AG08395 (cell line): ENCODE data around the gene GLT8D1.
A peak's percentile ranks its signal among the peaks of the same experiment; 100 is the strongest.
"Not testable (repeated sequence)": the region's sequence is repeated elsewhere in the genome, so short reads cannot be mapped to it uniquely, and the experiment has no call there.

Experiments used
- DNase-seq: peaks from one replicate; pipeline ENCODE4 v3.0.0; 2012; ENCODE audit warnings: mixed read lengths, low spot score

Gene GLT8D1, protein sequence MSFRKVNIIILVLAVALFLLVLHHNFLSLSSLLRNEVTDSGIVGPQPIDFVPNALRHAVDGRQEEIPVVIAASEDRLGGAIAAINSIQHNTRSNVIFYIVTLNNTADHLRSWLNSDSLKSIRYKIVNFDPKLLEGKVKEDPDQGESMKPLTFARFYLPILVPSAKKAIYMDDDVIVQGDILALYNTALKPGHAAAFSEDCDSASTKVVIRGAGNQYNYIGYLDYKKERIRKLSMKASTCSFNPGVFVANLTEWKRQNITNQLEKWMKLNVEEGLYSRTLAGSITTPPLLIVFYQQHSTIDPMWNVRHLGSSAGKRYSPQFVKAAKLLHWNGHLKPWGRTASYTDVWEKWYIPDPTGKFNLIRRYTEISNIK

DNA sequence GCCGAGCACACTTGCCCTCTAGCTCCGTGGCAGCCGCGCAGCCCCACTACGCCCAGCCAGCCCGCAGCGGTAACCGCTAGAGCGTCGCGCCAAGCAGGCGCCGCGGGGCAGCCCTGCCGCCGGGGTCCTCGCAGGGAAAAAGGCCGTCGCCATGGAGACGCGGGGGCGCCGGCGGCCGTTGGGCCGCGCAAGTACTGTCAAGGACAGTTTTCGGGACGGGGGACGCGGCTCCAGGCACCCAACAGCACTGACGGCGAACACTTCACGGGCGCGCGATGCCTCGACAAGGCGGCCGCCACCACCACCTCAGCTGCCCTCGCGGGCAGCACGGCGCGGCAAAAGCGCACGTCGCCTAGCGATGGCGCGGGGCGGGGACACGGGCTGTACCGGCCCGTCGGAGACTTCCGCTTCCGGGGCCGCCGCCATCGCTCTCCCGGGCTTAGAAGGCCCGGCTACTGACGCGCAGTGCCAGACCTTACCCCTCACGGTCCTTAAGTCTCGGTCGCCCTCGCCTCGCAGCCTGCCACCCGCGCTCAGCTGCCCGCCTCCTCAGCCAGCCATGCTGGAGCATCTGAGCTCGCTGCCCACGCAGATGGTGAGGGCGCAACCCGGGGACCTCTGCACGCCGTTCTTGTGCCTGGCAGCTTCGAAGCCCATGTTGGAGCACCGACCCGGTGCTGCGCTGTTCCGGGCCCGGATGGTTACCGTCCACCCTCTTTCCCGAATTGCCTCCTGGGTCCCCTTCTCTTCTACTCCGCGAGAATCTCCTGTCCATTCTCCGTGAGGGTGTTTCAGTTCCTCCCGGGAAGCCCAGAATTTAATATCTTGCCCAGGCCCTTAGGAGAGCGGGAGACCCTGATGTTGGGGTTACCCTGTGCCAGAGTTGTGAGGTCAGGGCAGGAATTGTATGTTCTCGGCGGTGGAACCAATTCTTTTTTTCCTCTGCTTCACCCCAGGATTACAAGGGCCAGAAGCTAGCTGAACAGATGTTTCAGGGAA, at the start of gene GLT8D1, which contains the start of gene SPCS1:
TSS of gene GLT8D1 (minus strand) at position 104 of the 999 bp plus-strand sequence. CDS start 5,331 bp downstream, outside the sequence.
TSS of gene SPCS1 (plus strand) at position 419 of the 999 bp plus-strand sequence. CDS start at position 560, 141 bp downstream.
- DNase-seq: peak; percentile 92

DNA sequence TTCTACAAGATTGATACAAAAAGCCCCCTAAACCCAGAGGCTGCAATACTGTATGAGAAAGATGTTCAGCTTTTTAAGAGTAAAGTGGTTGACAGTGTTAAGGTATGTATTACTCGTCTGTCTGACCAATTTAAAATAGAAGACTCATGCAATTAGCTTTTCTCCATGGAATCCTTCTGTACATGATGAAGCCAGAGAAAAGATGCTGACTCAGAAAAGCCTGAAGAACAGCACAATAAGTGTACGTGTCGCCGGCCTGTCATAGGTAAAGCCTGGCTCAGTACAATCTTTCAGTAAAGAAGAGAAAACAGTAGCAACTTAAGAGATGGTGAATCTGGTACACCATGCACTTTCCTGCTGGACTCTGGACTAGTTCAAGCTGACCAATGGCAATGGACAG, 48.8 kb upstream of the GLT8D1 start:
- DNase-seq: no peak

DNA sequence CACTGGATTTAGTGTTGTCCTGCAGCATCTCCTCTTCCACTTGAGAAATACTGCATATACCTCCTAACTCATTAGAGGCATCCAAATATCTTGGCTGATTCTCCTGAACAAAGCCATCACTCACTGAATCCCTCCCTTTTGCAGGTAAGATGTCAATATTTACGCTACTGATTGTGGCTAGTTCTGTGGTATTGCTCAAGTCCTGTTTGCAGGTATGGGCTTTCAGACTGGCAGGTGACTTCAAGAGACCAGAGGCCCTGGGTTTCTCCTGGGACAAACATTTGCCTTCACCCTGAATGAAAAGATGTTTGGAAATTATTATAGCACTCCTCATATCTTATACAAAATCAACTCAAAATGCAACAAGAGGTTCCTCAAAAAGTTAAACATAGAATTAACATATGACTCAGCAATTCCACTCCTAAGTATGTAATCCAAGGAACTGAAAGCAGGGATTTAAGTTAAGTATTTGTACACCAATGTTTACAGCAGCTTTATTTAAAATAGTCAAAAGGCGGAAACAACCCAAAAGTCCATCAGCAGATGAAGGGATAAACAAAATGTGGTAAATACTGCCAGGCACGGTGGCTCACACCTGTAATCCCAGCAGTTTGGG, 46.6 kb upstream of the GLT8D1 start:
- DNase-seq: no peak

DNA sequence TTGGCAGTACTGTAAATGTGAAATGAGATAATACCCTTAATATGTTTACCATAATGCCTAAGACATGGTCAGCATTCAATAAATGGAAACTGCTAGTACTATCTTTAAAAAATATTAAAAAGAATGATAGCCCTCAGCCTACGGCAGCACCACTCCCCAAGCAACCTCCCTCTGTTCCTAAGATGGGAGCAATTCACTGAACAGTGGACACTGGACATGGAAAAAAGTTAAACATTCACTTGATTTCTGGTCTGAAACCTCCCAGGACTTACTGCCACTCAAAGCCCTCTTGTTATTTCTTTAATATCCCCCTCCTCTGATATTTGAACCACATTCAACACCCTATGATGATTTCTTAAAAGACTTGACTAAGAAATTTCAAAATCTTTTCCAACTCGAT, 38.1 kb upstream of the GLT8D1 start:
- no peak for DNase-seq

DNA sequence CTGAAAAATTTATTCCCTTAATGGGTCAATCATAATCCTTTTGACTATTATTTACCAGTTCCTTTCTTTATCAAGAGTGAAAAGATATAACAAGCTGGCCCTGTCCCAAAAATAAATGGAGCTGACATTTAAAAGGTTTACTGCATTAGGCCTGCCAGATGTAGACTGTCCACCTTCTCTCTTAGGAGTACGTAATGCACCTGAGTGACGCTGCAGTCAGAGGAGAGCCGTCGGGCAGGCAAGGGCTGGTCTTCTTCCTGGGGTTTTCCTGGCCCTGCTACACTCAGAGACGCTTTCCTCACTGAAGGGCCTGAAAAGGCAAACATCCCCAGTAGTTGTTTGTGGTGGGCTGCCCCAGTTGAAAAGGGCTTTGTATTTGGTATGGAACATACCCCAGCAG, 37.6 kb upstream of the GLT8D1 start:
- no peak for DNase-seq

DNA sequence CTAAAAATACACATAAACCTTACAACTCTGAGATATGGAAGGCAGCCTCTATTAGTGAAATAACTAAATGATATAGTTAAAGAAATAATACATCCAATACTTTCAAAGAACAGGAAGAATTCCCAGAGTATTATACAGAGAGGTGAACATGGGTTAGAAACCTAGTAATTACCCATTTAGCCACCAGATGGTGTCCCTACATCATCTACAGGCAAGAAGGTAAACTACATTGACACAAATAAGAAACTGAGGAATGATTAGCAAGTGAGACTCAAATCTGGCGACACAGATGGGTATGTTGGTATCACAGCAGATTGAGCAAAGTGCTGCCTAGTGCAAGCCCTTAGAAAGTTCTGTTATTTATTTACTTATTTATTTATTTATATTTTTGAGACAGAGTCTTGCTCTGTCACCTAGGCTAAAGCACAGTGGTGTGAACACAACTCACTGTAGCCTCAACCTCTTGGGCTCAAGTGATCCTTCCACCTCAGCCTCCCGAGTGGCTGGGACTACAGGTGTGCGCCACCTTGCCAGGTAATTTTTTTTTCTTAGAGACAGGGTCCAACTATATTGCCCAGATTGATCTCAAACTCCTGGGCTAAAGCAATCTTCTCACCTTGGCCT, 36.9 kb upstream of the GLT8D1 start:
- DNase-seq: peak; percentile 55

DNA sequence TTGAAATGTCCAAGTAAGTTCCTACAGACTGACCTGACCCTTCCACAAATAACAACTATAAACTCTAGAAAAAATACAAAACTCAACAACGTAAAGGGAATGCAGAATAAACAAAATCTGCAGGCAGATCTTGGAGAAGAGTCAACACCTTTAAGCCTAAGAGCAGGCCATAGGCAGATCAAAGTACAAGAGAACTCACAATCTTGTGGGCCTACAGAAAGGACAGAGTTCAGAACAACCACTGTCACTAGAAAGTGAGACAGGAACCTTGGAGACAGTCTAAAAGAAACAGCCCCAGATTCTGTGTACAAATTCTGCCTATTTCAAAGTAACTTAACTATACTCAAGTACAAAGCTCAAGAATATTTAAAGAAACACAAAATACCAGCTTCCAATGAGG, 34.1 kb upstream of the GLT8D1 start:
- no peak for DNase-seq

DNA sequence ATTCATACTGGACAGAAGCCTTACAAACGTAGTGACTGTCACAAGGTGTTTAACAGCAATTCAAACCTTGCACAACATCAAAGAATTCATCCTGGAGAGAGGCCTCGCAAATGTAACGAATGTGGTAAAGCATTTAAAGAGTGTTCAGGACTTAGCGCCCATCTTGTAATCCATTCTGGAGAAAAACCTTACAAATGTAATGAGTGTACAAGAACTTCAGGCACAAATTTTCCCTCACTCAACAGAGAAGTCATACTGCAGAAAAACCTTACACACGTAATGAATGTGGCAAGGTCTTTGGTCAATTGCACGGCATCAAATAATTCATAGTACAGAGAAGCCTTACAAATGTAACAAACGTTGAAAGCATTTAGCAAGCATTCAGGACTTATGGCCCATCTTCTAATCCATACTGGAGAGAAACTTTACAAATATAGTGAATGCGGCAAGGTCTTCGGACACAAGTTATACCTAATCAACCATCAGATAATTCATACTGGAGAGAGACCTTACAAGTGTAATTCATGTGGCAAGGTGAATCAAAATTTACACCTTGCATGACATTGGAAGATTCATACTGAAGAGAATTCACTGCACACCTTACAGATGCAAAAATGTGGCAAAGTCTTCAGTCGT, 27.8 kb upstream of the GLT8D1 start:
- DNase-seq: no peak

DNA sequence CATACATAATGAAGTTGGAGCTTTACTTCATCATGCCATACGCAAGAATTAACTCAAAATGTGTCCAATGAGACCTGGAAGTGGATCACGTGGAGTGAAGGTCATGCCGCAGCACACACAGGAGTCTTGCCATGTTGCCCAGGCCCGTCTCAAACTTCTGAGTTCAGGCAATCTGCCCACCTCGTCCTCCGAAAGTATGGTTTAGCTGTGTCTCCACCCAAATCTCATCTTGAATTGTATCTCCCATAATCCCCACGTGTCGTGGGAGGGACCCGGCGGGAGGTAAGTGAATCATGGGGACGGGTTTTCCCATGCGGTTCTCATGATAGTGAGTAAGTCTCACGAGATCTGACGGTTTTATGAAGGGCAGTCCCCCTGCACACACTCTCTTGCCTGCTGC, 26.0 kb upstream of the GLT8D1 start:
- no peak for DNase-seq

DNA sequence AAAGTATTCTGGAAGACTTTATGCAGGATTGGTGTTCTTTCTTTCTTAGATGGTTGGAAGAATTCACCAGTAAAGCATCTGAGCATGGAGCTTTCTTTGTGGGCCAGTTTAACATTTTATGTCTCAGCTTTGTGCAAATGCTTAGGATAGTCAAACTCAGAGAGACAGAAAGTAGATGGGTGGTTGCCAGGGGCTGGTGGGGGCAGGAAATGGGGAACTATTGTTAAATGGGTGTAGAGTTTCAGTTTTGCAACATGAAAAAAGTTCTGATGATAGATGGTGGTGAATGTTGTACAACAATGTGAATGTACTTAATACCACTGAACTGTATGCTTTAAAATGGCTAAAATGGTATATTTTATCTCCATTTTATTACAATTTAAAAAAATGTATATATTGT, 25.1 kb upstream of the GLT8D1 start:
- DNase-seq: no peak

DNA sequence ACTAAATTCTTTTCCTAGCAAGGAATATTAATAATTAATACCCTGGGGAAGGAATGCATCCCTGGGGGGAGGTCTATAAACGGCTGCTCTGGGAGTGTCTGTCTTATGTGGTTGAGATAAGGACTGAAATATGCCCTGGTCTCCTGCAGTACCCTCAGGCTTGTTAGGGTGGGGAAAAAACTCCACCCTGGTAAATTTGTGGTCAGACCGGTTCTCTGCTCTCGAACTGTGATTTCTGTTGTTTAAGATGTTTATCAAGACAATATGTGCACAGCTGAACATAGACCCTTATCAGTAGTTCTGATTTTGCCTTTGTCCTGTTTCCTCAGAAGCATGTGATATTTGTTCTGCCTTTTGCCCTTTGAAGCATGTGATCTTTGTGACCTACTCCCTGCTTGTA, 23.2 kb upstream of the GLT8D1 start:
- DNase-seq: not testable (repeated sequence)

DNA sequence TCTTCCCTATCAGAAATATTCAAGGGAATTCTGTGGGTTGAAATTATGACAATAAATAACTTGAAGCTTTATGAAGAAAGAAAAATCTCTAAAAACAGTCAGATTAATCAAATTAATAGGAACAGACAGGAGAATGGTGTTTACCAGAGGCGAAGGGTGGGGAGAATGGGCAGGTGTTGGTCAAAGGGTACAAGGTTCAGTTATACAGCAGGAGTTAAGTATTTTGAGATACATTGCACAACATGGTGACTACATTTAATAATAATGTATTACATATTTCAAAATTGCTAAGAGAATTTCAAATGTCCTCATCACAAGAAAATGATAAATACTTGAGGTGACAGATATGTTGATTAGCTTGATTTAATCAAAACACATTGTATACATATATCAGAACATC, 18.9 kb upstream of the GLT8D1 start:
- no peak for DNase-seq

DNA sequence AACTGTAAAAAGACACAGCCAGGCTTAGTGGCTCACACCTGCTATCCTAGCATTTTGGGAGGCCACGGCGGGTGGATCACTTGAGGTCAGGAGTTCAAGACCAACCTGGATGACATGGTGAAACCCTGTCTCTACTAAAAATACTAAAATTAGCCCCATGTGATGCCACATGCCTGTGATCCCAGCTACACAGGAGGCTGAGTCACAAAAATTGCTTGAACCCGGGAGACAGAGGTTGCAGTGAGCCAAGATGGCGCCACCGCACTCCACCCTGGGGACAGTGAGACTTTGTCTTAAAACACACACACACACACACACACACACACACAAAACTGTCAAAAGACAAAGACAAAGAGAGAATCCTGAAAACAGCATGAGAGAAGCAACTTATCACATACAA, 18.3 kb upstream of the GLT8D1 start:
- no peak for DNase-seq

DNA sequence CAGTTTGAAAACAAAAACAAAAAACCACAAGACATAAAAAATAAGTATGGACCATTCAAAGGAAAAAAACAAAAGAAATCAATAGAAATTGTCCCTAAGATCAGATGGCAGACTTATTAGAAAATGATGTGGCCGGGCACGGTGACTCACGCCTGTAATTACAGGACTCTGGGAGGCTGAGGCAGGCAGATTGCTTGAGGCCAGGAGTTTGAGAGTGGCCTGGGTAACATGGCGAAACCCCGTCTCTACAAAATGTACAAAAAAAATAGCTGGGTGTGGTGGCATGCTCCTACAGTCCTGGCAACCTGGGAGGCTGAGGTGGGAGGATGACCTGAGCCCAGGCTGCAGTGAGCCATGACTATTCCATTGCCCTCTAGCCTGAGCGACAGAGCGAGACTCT, 16.9 kb upstream of the GLT8D1 start:
- no peak for DNase-seq

DNA sequence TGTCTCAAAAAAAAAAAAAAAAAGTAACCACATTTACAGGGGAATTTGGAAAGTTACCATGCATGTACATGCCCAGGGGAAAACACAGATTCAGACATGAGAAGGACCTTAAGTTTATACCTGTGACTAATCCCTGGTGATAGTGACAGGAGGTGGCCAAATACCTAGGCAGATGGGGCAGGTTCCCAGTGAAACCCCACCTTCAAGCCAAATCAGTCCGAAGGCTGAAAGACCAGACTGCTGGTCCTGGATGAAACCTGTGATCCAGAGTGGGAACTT, 16.1 kb upstream of the GLT8D1 start:
- no peak for DNase-seq

DNA sequence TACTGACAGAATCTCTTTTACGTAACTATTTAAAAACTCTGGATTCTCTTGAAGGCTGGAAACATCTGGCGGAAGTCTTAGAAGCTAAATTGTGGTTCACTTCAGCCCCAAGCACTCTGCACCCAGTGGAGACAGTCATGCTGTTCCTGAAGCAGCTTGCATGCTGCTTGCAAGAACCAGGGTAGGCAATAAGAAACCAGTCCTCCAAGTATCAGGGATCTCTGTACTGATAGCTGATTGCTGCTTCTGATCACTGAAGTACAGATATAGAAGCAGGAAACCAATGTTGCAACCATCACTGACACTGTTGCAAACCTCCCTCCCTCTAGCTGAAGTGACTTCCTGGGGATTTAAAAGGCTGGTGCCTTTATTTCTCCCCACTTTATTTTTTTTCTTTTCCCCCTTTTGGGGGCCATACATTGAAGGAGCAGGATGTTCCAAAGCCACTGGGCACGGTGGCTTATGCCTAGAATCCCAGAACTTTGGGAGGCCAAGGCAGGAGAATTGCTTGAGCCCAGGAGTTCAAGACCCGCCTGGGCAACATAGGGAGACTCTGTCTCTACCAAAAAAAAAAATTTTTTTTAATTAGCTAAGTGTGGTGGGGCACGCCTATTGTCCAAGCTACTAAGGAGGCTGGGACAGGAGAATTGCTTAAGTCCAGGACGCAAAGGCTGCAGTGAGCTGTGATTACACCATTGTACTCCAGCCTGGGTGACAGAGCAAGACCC, 15.6 kb upstream of the GLT8D1 start:
- no peak for DNase-seq

DNA sequence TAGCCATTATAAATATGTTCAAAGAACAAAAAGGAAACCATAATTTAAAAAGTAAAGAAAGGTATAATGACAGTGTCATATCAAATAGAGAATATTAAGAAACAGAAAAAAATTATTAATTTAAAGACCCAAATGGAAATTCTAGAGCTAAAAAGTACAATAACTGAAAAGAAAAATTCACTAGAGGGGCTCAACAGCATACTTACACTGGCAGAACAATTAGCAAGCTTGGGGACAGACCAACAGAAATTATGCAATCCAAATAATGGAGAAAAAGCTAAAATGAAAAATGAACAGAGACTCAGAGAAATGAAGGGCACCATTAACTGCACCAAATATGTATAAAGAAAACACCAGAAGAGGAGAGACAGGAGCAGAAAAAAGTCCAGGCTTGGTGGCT, 14.0 kb upstream of the GLT8D1 start:
- no peak for DNase-seq

DNA sequence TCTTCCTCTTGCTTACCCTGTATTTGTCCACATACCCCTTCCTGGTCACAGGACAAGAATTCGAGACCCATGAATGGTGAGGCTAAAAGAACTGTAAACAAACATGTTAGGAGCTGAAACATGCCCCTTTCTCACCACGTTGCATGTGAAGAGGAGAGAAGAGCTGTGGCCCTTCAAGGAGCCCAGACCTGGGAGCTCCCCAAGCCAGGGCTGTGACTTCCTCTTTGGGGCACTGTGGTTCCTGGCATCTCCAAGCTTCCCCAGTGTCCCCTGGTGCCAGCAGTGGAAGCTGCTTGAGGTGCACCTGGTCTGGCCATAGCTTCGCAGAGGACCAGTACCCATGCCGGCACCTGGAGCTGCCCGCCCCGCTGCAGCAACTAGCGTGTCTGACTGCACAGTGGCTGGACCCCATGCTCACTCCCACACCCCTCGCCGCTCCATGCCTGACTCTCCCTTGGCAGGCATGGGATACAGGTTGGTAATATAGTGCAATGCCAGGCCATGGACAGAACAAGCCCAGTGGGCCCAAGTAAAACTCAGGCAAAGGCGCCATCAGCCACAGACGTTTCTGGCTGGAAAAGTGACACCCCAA, 10.2 kb upstream of the GLT8D1 start:
- no peak for DNase-seq

DNA sequence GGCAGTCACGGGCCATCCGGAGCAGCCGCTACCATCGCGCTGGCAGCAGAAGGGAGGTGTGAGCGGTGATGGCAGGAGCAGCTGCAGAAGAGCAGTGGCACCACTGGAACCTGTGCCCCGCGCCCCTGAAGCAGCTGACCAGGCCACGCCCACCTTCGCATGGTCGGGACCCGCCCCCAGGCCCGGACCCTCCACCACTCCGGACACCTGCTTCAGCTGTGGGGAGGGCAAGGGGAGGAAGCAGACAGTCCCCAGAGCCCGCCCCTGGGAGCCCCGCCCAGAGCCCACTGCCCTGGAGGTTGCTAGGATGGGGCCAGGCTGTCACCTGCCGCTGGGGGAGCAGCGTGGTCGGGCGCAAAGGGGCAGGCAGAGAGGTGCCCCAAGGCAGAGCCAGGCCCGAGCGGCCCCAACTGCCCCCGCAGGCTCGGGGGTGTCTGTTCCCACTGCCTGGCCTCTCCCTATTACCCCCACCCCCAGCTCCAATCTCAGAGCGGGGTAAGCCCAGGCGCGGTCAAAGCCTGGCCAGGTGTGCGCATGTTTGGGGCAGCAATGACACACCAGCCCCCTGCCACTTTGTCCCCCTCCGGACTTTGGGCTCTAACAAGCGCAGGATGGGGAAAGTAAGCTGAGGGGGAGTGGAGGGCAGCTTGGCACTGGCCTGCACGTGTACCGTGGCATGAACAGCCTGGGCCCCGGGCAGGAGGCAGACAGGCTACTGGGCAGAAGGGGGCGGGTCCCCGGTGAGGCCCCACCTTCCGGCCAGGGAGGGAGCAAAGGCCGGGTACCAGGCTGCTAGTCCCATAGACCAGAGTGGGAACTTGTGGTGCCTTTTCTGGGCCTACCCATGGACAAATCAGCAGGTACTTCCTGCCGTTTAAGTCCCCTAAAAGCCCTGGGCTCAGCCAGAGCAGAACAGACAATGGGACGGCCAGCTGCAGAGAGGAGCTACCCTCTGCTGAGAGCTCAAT, 9.0 kb upstream of the GLT8D1 start:
- DNase-seq: no peak
